ENCODE data around the gene IMMP2L.
A peak's percentile ranks its signal among the peaks of the same experiment; 100 is the strongest.

Gene IMMP2L

GRCh38 chr7:110839866-110840265 lies 722.4 kb downstream of the IMMP2L start:
- DNase-seq, result no peak

DNA sequence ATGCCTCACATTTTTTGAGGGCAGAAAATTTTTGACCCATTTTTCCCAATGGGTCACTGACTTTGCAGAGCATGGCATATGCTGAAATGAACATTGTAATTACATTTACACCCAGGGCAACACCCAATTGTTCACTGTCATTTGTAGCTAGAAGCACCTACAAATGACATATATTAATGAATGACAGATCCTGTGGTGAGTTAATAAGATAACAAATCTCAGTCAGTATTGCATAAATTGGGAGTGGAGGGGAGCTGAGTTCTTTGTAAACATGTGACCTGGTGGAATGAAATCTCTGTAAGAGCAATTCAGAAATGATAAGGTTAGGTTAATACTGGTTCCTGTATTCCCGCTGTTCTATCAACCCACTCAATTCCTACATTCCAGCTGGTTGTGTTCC lies 726.4 kb downstream of the IMMP2L start:
- no peak for DNase-seq

DNA sequence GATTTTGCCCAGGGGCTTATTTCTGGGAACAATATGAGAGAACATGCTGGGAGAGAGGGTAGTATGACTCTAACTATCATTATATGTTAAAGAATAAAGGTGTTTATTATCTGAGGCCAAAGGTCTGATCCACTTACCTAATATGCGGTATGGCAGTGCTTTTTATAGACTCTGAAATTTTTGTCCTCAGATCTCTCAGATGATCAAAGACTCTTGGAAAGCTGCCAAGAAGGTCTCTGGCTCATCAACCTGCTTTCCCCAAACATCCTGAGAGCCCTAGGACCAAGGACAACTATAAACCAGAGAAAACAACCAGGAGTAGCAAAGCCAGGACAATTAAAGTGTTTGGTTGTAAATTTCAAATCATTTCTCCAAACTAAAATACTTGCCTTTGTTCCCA lies 727.1 kb downstream of the IMMP2L start:
- DNase-seq, result peak; percentile 19

DNA sequence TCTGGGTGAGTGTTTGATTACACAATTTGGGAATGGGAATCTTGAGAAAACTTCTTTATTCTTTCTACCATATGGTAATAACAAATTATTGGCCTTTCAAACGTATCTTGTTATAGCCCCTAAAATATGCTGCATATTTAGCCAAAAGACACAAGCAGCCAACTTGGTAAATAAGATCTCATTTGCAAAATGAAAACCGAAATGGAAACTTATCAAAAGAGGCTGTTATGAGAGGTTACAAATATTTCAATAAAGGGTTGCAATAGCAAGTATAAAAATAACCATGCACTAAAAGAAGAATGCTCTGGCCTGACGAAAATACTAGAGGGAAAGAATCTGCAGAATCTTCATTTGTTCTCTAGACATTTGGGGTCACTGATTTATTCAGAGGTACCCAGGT lies 730.9 kb downstream of the IMMP2L start:
- DNase-seq, result no peak

GRCh38 chr7:110830778-110831177 lies 731.5 kb downstream of the IMMP2L start:
- DNase-seq, result no peak

- DNase-seq, result no peak
Observed at GRCh38 chr7:110827936-110828335, 734.4 kb downstream of the IMMP2L start.

GRCh38 chr7:110827287-110827855 lies 734.9 kb downstream of the IMMP2L start:
- DNase-seq, result no peak

- DNase-seq, result no peak
Observed at GRCh38 chr7:110813986-110814385, 748.3 kb downstream of the IMMP2L start.

- no peak for DNase-seq
Observed at GRCh38 chr7:110809832-110810231, 752.5 kb downstream of the IMMP2L start.

- no peak for DNase-seq
Observed at GRCh38 chr7:110808361-110808760, 753.9 kb downstream of the IMMP2L start.

- no peak for DNase-seq
Observed at GRCh38 chr7:110804501-110804900, 757.8 kb downstream of the IMMP2L start.

DNA sequence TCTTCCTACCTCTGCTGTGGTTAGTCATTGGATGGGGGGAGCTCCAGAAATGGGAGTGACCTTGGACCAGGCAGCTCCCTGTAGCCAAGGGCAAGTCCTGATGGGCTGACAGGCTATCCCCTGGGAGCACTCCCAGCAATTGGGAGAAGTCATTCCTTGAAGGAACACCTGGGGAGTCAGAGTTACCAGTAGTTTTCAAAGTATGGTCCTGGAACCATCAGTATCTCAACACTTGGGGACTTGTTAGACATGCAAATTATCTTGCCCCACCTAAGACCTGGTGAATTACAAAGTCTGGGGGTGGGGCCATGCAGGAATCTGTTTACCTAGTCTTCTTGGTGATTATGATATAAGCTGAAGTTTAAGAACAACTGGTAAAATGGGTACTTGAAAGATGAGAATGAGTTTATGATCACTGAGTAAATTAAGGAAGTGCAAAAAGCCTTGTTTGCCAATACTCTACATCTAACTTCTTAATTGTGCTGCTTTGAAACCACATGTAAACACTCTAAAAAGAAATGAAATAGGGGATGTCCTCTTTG lies 758.6 kb downstream of the IMMP2L start:
- DNase-seq, result no peak

- DNase-seq, result no peak
Observed at GRCh38 chr7:110801502-110801901, 760.8 kb downstream of the IMMP2L start.

- DNase-seq, result no peak
Observed at GRCh38 chr7:110800984-110801383, 761.3 kb downstream of the IMMP2L start.

GRCh38 chr7:110797656-110798055 lies 764.6 kb downstream of the IMMP2L start:
- DNase-seq, result no peak

GRCh38 chr7:110790992-110791391 lies 771.3 kb downstream of the IMMP2L start:
- DNase-seq, result no peak

- no peak for DNase-seq
Observed at GRCh38 chr7:110786328-110786965, 775.8 kb downstream of the IMMP2L start.

- DNase-seq, result no peak
Observed at GRCh38 chr7:110784749-110785148, 777.5 kb downstream of the IMMP2L start.

DNA sequence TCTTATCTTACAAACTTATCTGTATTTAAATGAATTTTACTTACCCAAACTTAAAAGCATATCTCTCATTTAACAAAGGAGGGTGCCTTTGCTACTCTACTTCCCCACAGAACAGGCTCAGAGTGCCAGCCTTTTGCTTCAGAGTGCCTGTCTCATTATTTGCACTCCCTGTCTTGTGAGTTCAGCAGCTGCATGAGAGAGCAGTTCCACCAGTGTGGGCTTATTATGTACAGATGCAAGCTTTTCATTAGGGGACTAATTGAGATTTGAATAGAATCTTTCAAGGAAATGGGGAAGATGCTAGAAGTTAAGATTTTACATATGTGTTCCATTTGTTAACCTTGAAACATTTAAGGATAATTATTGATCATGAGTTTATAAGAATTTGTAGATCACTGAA lies 781.6 kb downstream of the IMMP2L start:
- DNase-seq, result no peak

- DNase-seq, result no peak
Observed at GRCh38 chr7:110779339-110779738, 783.0 kb downstream of the IMMP2L start.

DNA sequence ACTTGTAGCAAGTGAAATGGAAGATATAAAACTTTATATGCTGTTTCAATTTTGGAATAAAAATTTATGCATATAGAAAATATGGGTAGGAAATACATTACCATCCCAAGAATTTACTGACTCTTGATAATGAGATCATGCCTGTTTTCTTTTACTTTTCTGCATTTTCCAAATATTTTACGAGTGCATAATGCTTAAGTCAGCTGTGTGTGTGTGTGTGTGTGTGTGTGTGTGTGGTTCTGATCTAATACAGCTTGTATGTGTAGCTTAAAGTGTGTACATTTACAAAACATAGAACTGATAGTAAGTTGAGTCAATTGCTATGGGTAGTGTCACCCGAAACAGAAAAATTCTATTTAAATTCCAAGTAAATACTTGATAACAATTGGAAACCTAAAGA lies 787.2 kb downstream of the IMMP2L start:
- DNase-seq, result no peak

- DNase-seq, result no peak
Observed at GRCh38 chr7:110774071-110774470, 788.2 kb downstream of the IMMP2L start.

GRCh38 chr7:110772615-110773014 lies 789.7 kb downstream of the IMMP2L start:
- DNase-seq, result no peak

DNA sequence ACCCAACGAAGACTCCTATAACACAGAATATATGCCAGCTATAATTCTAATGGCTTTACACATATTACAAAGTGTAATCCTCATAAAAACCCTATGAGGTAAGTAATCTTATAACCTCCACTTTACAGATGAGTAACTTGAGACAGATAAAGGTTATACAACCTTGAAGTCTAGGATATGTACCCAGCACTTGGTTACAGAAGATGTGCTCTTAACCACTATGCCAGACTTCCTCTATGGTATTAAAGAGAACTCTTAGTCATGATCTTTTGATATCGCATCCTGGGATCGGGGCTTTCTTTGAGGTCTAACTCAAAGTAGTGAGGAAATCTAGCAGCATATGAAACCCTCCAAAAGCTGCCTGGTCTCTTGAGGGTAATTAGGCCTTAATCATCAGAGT lies 790.6 kb downstream of the IMMP2L start:
- DNase-seq, result no peak
